ENCODE results near the gene PIM2.
"Not testable (repeated sequence)": the region's sequence is repeated elsewhere in the genome, so short reads cannot be mapped to it uniquely, and the experiment has no call there.

Gene PIM2

DNA sequence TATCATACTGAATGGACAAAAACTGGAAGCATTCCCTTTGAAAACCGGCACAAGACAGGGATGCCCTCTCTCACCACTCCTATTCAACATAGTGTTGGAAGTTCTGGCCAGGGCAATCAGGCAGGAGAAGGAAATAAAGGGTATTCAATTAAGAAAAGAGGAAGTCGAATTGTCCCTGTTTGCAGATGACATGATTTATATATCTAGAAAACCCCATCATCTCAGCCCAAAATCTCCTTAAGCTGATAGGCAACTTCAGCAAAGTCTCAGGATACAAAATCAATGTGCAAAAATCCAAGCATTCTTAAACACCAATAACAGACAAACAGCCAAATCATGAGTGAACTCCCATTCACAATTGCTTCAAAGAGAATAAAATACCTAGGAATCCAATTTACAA lies 46.8 kb downstream of the PIM2 start:
- DNase-seq (ENCODE audit: low read depth in 2 of 2), result not testable (repeated sequence)

DNA sequence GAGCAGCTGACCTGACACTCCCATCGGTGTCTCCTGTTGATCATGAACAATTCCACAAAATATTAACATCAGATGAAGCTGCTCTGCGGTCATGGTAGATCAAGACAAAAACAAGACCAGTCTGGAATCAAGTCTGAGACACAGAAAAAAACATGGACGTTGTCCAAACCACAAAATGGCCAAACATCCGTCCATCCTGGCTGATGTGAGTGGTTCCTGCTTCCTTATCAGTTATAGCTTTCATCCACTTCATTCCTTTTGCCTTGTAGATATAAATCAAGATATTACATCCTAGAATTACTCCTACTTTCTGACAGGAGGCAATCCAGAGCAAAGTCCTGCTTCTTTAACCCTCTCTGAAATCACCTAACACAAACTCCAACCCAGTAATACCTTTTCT lies 54.6 kb downstream of the PIM2 start:
- DNase-seq (ENCODE audit: low read depth in 2 of 2), result no peak
